CD4-positive, alpha-beta T cell treated with Interleukin-4 for 4 hours (primary cell): ENCODE results near the gene EFL1.
"Not testable (repeated sequence)": the region's sequence is repeated elsewhere in the genome, so short reads cannot be mapped to it uniquely, and the experiment has no call there.

Experiments used
- DNase-seq: peaks from one replicate; pipeline ENCODE4 v3.0.0-alpha.2; 2020

The EFL1 gene

DNA sequence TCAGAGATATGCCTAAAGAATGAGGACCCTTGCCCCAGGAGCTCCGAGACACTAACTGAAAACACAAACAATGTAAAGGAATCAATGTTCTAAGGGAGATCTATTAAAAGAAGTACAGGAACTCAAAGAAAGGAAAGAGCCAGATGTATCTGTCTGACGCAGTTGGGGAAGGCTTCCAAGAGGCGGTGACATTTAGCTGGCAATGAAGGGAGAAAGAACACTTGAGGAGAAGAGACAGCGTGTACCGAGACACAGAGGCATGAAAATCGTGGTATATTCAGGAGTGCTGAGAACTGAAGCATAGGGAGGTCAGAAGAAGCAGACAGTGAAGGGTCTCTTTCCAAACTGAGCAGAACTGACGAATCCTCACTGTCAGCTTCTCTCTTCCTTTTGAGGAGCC, 66.7 kb downstream of the EFL1 start:
- not testable (repeated sequence) for DNase-seq

DNA sequence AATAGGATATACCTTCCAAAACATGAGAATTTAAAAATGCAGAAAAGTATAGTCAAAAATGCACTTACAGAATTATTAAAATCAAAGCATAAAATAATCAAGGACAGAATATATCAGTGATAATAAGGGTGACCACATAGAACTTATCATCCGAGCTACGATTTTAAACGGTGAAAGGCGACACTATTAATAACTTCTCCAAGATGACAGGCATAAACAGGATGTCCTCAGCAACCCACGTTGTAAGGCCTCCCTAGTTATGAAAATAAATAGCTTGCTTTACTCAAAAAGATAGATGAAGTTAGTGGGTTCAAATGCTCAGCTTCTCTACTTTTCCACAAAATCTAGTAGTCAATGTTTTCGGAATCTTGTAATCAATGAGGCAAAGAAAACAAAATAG, 68.0 kb downstream of the EFL1 start:
- DNase-seq: not testable (repeated sequence)

DNA sequence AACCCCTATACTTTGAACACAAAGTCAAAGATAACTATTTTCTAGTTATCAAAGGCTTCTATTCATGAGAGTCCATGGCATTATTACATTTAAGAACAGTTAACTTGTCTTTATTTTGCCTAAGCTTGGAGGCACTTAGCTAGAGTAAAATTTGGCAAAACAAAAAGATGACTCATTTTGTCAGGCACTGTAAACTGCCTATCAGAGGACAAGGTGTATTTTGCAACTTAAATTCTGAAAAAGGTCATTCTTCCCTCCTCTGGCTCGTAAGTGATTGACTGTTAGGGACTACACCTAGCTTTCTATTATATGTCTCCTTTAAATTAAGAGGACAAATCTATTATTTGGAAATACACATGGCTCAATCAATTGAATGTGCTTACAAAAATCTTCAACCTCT, 69.1 kb downstream of the EFL1 start:
- not testable (repeated sequence) for DNase-seq

DNA sequence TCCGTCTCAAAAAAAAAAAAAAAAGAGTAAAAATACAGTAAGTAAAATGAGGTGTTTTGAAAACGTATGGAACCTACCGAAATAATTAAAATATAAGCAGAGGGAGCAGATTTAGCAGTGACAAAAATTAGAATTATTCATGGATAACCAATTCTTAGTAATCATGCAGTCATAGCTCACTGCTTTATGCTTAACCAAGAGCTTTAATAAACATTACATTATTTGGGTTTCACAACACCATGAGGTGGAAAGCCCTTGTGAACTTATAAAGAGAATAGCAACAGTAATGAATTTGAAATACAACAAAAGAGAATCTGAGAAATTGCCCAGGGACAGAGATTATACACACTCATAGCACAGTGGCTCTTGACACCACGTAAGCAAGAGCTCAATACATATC, 70.1 kb downstream of the EFL1 start:
- DNase-seq: not testable (repeated sequence)

GRCh38 chr15:82186719-82187406, 75.7 kb downstream of the EFL1 start:
- DNase-seq: no peak

DNA sequence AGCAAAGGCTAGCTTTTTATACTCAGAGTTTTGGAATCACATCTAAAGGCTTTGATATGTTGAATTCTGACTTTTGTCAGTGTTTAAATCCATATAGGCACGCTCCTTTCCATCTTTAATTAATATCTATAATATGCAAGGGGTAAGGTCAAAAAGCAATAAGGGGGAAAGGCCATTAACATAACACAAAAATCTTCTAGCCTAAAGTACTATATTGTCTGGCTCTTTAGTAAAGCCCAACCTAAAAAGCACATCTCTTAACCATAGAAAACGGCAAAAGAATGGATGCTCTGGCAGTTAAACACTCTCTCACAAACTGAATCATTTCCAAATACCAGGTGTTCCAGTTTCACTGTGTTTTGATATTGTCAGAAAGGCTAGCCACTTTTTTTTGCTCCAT, 76.4 kb downstream of the EFL1 start:
- no peak for DNase-seq

GRCh38 chr15:82184776-82185175, 77.8 kb downstream of the EFL1 start:
- DNase-seq: no peak

GRCh38 chr15:82184355-82184754, 78.2 kb downstream of the EFL1 start:
- no peak for DNase-seq

- no peak for DNase-seq
Measured at GRCh38 chr15:82183121-82184031, 79.2 kb downstream of the EFL1 start.

DNA sequence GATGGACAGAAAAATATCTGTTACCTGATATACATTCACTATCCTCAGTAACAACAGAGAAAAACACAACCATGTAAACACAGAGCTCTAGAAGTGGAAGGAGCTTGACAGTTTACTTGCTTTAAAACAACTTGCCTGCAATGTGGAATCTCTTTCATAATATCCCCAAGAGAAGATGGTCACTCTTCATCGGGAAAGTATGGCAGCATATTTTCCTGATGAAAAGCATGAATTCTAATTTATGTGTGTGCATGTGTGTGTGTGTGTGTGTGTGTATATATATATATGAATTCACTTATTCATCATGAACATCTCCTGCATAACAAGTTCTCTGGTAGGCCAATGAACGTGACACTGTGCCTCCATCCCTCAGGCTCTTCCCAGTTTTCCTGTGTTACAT, 81.2 kb downstream of the EFL1 start:
- no peak for DNase-seq

DNA sequence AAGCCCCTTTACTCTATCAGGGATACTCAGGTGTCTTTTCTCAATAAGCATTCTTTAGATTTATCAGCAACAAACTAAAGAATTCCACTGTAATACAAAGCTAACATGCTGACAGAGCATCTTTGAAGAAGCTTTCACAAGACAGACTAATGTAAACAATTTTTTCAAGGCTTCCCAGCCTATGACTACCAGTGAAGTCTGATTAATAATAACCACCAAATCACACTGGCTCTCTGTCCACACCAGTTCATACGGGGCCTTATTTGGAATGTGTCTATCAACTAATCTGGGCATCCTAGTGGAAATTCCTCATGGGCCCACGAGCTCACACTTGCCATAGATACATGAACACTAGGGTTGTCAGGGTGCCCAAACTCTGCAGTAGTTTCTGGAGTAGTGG, 84.5 kb downstream of the EFL1 start:
- DNase-seq: no peak

DNA sequence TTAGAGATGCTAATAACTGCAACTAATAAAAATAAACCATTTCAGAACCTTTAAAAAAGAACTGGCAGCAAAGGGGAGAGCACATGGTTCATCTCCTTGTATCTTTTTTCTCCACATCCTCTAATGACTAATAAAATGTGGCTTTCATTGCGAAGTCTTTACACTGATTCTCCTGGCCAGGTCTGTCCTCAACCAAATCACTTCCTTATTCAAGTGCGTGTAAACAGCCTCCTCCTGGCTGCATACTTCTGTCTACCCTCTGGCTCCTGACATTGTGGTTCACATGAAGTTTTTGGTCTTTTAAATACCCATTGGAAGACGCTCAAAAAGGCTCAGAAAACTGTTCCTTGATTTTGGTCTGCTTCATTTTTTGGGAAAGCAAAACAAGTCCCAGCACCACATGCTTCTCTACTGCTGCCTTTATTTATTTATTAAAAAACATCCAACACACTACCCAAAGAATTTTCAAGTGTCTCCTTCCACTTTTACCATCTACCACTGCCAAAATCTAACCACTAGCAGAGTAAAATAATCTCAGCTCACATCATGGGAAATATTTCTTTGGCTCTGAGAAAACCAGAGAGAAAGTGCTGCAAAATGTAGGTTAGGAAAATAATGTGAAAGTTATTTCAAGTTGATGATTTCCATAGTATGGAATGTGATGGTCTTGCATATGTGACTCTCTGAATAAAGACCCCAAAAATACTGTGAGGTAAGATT, 85.1 kb downstream of the EFL1 start:
- no peak for DNase-seq

DNA sequence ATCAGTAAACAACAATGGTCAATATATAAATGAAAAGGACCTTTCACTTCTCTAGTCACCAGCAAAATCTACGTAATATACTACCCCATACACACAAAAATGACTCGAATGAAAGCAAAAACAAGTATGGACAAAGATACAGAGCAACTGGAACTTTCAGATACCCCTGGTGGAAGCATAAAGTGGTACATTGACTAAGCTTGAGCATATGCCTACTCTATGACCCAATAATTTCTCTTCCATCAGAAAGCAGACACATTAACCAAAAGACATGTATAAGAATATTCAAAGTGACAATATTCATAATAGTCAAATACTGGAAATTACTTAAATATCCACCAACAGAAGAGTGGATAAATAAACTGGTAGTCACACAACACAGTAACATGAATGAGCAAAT, 86.0 kb downstream of the EFL1 start:
- DNase-seq: no peak

DNA sequence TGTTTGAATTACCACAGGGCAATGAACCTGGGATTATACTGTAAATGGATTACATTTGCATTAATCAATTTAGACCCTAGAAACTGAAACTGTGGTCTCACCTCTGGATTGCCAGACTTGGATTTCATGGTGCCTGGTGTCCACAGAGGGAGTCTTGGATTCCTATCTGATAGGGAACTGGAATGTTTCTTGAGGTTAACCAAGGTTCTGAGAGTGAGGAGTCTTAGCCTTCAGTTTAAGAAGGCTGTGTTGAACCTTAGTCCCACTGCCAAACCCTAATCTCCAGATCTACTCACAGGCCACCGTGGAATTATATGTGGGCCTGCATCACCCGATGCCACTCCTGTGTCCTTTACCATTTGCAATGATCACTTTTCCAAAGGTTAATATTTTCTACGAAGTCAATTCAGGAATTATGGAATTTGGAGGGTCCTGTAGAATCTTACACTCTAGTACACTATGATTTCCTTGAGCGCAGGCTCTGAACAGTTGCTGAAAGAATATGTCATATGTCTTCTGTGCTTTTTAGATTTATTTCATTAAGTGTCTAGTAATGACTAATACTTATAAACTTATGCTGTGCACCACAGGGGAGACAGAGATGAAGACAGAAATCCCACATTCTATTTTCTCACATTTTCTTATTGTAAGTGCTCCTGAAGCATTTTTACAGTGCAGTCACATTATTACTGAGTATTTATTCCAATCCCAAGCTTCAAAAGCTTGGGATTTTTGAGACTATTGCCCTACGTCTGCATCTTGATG, 87.9 kb downstream of the EFL1 start:
- DNase-seq: no peak

DNA sequence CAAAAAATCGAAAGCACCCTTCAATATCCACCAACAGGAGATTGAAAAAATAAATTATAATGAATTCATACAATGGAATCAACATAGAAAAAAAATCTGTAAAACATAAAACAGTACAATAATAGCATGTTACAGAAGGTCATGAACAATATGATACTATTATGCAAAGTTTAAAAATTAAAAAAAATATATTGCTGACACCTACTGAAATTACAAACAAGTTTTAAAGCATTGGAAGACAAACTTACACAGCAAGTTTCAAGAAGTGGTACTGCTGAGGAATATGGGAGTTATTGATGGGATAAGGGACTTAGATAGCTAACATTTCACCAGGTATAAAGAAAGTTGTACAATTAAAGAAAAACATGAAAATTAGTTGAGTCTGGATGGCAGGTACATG, 89.4 kb downstream of the EFL1 start:
- DNase-seq: no peak

GRCh38 chr15:82172506-82172905, 90.0 kb downstream of the EFL1 start:
- no peak for DNase-seq

DNA sequence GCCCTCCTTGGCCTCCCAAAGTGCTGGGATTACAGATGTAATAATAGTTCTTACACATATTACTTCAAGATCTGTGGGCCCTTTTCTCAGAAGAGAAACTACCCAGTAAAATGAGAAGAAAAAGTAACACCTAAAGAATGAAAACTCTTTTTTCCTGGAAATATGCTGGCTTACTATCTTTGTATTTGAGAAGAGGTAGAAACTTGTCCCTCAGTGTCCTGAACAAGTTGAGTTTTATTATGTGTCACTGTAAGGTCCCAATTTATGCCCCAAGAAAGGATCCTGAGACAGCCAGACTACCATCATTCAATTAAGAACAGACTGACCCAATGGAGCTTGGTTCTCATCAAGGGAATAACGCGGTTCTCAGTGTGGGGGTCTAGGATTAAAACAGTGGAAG, 93.8 kb downstream of the EFL1 start:
- no peak for DNase-seq

- DNase-seq: no peak
Measured at GRCh38 chr15:82168296-82168695, 94.2 kb downstream of the EFL1 start.

DNA sequence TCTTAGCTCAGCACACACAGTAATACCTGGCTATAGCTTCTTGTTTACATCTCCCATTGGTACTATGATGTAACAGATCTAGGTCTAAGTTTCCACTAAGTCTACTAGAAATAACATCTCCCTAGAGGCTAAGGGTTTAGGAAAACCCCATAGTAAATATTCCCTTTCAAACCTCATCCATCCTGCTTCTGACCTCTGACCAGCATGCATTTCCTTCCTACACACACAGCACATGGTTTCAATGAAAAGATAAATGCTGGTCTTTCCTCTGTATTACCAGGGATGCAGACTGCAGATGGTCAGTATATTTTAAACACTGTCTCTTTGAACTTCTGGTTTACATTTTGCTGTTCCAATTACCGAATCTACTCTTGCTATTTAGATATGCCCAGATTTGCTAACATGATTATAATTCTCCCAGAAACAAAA, 96.6 kb downstream of the EFL1 start:
- DNase-seq: no peak

GRCh38 chr15:82159922-82160321, 102.6 kb downstream of the EFL1 start:
- no peak for DNase-seq

DNA sequence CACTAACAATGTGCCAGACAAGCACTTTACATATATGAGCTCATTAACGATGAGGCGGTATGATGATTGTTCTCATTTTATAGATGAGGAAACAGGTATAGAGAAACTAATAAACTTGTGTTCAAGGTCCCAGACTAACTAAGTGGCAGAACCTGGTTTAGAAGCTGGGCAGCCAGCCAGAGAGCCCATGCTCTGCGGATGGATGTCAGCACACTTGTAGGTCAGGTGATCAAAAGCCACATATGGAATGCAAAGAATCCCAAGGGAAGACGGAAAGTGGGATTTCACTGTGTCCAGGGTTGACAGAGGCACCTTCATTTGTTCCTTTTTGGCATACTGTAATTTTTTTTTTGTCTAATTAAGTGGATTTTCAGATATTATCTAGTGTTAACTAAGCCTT, 103.7 kb downstream of the EFL1 start:
- no peak for DNase-seq

DNA sequence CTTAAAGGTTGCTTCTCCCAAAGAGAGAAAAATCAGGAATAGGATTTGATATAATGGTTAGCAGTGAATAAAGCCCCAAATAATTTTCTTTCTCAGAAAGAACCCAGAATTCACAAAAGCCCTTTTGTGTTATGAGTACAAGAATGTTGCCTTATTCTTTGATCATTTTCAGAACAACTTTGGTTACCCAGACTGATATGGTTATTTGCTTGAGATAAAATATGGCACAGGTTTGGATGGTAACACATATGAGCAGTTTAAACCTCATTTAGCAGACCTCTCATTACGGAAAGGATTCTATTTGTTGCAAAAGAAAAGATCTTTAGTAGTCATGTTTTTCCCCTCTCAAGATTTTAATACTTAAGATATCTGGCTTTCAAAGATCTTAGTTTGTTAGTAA, 111.9 kb downstream of the EFL1 start:
- no peak for DNase-seq

- no peak for DNase-seq
Measured at GRCh38 chr15:82146990-82147461, 115.5 kb downstream of the EFL1 start.
